Nucleus accumbens (tissue), 56 donors: Measurements from ENCODE around the gene RRAGB.
"Not testable (repeated sequence)": the region's sequence is repeated elsewhere in the genome, so short reads cannot be mapped to it uniquely, and the experiment has no call there.

Source experiments
- DNase-seq, 56 donors: peaks; one replicate each; lab custom pipeline; 2025; lab: John Stamatoyannopoulos, UW

RRAGB gene, protein sequence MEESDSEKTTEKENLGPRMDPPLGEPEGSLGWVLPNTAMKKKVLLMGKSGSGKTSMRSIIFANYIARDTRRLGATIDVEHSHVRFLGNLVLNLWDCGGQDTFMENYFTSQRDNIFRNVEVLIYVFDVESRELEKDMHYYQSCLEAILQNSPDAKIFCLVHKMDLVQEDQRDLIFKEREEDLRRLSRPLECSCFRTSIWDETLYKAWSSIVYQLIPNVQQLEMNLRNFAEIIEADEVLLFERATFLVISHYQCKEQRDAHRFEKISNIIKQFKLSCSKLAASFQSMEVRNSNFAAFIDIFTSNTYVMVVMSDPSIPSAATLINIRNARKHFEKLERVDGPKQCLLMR

DNA sequence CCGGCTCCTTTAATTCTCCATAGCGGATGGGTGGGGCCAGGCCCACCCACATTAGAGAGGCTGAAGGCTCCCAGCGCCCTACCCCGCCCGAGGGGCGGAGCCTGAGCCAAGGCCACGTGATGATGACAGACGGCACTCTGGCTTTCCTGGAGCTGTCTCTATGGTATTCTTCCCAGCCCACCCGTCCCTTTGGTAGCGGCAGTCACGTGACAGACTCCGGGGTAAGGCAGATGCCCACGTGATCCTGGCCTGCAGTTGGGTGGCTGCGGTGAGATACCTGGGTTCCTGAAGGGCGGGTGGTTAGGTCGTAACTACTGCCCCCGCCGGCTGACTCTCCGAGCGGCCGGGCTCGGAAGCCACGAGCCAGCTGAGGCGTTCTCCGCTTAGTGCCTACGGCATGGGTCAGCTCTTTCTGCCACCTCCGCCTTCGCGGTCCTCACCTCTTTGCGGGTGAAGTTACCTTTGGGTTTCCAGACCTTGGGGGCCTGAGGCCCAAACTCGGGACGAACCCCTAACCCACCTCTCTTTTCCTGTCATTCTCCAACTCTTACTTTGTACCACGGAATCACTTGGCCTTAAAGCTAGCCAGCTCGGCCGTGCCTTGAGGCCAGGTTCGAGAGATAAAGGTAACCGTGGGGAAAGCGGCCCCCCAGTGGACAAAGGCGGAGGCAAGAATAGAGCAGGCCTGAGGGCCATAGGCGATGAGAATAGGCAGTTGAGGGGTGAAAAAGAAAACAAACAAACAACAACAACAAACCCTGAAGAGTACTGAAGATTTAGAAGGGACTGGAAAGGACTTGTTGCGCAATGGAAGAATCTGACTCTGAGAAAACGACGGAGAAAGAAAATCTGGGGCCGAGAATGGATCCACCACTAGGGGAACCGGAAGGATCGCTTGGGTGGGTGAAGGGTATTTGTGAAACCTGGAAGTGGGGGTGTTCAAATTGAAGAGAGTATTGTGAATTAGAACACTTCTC is at the start of gene RRAGB:
Gene RRAGB, plus strand, starts transcription at position 229 of the 977 bp plus-strand sequence. Its CDS starts 579 bp downstream, at position 808.
- DNase-seq, result peak; percentile 37 to 97 (median 90)

GRCh38 chrX:55668084-55668483 is 49.5 kb upstream of the RRAGB start:
- no peak for DNase-seq

DNA sequence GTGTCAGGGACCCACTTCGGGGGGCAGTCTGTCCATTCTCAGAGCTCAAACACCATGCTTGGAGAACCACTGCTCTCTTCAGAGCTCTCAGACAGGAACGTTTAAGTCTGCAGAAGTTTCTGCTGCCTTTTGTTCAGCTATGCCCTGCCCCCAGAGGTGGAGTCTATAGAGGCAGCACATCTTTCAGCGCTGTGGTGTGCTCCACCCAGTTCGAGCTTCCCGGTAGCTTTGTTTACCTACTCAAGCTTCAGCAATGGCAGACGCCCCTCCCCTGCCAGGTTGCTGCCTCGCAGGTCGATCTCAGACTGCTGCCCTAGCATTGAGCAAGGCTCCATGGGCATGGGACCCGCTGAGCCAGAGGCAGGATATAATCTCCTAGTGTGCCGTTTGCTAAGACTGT is 29.0 kb upstream of the RRAGB start:
- not testable (repeated sequence) for DNase-seq

- no peak for DNase-seq
Observed at GRCh38 chrX:55695227-55696018, 22.1 kb upstream of the RRAGB start.

- DNase-seq, result no peak
Observed at GRCh38 chrX:55697381-55697780, 20.2 kb upstream of the RRAGB start.

- DNase-seq, result no peak
Observed at GRCh38 chrX:55702671-55703070, 14.9 kb upstream of the RRAGB start.

- not testable (repeated sequence) for DNase-seq
Observed at GRCh38 chrX:55703436-55703835, 14.1 kb upstream of the RRAGB start.

DNA sequence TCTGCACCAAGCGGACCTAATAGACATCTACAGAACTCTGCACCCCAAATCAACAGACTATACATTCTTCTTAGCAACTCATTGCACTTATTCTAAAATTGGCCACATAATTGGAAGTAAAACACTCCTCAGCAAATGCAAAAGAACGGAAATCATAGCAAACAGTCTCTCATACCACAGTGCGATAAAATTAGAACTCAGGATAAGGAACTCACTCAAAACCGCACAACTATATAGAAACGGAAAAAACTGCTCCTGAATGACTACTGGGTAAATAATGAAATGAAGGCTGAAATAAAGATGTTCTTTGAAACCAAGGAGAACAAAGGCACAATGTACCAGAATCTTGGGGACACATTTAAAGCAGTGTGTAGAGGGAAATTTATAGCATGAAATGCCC is 12.5 kb upstream of the RRAGB start:
- not testable (repeated sequence) for DNase-seq

DNA sequence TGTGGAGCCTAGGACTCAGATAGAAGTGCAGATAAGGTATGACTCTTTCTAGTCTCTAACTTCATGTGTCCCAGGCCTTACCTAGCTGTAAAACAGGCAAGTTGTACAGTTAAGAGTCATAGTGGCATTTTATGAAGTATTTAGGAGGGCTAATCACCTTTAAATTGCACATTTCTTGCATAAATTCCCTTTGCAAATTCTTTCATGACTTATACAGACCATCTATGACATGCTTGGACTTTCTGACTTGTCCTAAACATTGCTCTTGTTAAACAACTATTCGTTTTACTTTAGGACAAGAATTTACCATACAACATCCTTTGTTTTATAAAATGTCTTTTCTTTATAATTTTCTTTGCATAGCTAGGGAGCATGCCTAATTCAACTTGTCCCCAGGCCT is 7.8 kb upstream of the RRAGB start:
- no peak for DNase-seq

DNA sequence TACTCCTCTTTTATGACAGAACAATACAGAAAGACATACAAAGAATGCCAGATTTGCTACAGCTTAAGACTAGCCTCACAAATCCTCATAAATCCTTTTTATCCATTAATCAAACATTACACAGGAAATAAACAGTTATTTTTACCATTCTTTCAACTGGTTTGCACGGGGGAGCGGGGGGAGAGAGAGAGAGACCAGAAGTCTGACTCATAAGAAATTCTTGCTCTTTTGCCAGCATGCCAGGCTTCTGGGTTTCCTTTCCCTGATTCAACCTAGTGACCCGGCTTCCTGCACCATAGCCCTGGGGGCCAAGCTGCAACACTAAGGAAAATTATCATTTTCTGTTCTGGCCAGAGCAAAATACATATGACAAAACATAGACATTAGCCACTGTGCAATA is 6.8 kb upstream of the RRAGB start:
- no peak for DNase-seq

GRCh38 chrX:55713631-55714030 is 3.9 kb upstream of the RRAGB start:
- no peak for DNase-seq

DNA sequence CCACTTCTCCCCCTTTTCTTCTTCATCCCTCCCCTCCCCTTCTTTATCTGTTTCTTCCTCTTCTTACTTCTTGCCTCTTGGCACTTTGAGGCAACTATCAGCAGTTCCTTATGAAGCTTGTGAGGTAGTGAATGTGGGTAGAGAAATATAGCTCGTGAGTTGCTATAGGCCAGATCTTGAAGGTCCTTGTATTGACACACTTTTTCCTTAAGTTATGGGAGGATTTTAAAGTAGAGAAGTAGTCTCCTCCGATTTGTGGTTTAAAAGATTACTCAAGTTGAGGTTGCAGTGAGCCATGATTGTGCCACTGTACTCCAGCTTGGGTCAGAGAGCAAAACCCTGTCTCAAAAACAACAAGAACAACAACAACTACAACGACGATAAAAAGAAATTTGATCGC is 3.4 kb upstream of the RRAGB start:
- no peak for DNase-seq

- DNase-seq, result no peak
Observed at GRCh38 chrX:55715847-55716246, 1.7 kb upstream of the RRAGB start.

DNA sequence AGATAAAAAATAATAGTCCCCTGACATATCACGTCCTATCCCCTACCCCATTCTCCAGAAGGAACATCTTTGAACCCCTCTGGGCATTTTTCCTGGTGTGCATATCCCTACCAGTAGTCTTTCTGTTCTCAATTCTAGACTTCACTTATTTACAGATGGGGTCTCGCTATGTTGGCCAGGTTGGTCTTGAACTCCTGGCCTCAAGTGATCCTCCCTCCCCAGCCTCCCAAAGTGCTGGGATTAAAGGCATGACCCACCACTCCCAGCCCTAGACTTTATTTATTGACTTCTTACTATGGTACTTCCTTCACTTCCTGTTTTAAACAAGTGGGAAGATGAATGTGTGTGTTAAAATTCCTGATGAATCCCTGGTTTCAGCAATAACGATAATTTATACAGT is 612 bp upstream of the RRAGB start:
- DNase-seq, result no peak

DNA sequence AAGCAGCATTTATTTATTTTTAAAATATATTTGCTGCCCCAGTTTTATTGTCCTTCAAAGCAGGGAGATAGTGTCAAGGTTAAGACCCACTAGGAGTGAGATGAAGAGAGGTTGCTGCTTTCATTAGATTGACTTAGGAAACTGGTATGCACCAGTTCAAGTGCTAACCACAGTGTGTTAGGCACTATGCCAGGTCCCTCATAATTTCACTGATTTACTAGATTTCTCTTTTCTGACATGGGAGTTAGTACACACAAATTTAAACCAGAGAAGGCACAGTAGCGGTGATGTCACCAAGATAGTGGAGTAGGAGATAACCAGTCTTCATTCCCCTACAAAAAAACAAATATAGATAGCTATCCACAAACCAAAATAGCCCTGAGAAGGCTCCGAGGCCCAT is 14.3 kb downstream of the RRAGB start:
- no peak for DNase-seq

DNA sequence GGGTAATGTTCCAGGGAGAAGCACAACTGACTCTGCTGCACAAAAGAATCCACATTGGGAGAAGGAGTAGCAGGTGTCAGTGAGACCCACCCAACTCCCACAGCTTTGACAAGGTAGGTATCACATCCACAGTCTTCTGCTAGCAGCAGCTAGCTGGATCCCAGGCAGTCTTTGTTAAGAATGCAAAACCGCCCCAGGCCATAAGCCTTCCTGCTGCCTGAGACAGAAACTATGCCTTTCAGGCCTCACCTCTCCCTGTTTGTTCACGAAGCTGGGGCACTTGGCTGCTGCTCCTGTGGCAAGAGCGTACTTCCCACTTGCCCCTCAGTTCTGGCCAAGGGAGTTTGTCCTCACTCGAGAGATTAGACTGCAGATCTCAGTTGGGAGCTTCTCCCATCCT is 21.4 kb downstream of the RRAGB start:
- DNase-seq, result no peak

GRCh38 chrX:55742649-55743048 is 25.1 kb downstream of the RRAGB start:
- no peak for DNase-seq

GRCh38 chrX:55748463-55748862 is 30.9 kb downstream of the RRAGB start:
- DNase-seq, result not testable (repeated sequence)

GRCh38 chrX:55750256-55750655 is 32.7 kb downstream of the RRAGB start:
- DNase-seq, result no peak

- no peak for DNase-seq
Observed at GRCh38 chrX:55754861-55755294, 37.3 kb downstream of the RRAGB start.

- DNase-seq, result no peak
Observed at GRCh38 chrX:55758033-55758432, 40.5 kb downstream of the RRAGB start.
